ENCODE results near the gene CFAP157.

DNA sequence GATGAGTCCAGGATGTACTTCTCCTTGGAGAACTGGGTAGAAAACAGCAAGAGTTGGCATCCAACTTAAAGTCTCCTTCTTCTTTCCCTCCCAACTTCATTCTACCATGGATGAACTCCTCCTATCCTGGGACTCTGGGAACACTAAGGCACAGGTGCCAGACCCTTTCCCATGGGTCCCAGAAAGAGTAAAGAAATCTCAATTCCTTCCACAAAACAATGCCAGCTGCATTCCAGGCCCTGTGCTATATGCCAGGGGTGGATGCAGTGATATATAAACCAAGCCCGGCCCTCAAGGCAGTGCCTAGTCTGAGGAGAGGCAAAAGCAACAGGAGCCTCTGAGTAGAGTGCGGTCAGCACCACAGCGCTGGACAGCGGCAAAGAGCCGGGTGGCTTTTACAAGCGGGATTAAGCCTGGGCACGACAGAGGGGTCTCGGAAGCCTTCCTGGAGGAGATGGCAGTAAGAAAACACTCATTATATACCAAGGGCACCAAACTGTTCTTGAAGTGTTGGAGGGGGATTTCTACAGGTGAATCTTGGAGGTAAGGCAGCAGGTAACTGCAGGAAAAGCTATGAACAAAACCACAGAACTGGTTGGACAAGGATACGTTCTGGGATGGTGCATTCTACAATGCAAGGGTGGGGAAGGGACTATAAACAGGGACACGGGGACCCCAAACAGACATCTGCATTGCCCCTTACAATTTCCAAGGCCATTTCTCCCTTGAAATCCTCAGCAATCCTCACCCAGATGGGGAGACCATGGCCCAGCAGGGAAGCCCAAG is 44.7 kb downstream of the CFAP157 start:
- TF ChIP-seq CTCF (conservative IDR thresholded peaks at IDR 0.05 in 1 of 2, IDR thresholded peaks at IDR 0.05 in 1 of 2; ENCODE audit: low read depth in 1 of 2, low read length in 2 of 2) (no peak), EZH2 (IDR thresholded peaks at IDR 0.05; ENCODE audit: low read length, missing control alignments) (no peak)

Measured in fibroblast of lung (primary cell).